GM23248 (cell line): ENCODE data around the gene MS4A4A.

Experiments used
- EZH2 ChIP-seq: fragments of 200-600 bp; sonication (generic); IDR thresholded peaks from 2 replicates; pipeline ENCODE4 v1.6.1; 2018; ENCODE audit warnings: antibody characterized with exemption, mild to moderate bottlenecking; ENCODE audit not compliant: insufficient read depth, poor library complexity, severe bottlenecking
- EZH2phosphoT487 ChIP-seq: fragments of 200-600 bp; sonication (generic); IDR thresholded peaks from 2 replicates; pipeline ENCODE4 v1.6.1; 2018; ENCODE audit warnings: antibody characterized with exemption, moderate library complexity, mild to moderate bottlenecking, low read depth; ENCODE audit not compliant: insufficient read depth

DNA sequence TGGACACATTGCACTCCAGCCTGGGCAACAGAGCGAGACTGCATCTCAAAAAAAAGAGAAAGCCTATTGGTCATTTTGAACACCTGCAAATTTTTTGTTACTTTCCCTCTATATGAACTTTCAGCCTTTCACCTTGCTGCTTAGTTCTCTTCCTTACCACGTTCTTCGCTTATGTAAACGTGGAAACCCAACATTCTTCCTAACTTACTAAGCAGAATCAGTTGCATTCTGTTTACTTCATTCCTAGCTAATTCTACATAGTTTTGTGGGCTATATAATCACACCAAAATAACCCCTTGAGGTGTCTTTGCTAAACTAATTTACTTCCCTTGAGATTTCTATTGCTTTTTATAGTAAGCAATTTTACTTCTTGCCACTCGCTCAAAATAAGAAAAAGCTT is 23.2 kb downstream of the MS4A4A start:
- TF ChIP-seq EZH2phosphoT487: no peak
- no peak for TF ChIP-seq EZH2
